K562 (cell line): ENCODE results near the gene ABCB9. TPM values are rescaled to one million over a fixed set of nuclear protein-coding genes. Genes with fewer than 3 reads are reported as not detected.
A peak's percentile ranks its signal among the peaks of the same experiment; 100 is the strongest.

Experiments used
- ATAC-seq: fragments of 200-7000 bp; cut with Tn5 transposase; 3 replicates; pipeline ENCODE4 v1.9.1; 2020; ENCODE audit warnings: moderate library complexity
- BruUV-seq: library from RNA; stranded (reverse); fragments of 400-500 nt; replicated peaks from 2 replicates; lab custom pipeline; 2021; lab: Mats Ljungman, UMichigan
- CTCF ChIA-PET: fragments of 300-600 bp; formaldehyde crosslinking; extraction: SDS; loops from one replicate; lab custom pipeline; 2021; ENCODE audit warnings: low intra/inter-chr PET ratio; lab: Yijun Ruan, JAX
- POLR2A ChIA-PET: fragments of 300-600, 350-650 bp; sonication (Branson Sonifier 250); formaldehyde crosslinking; extraction: SDS; loops from one replicate; lab custom pipeline; 2021; ENCODE audit warnings: antibody characterized with exemption, inconsistent platforms; lab: Yijun Ruan, JAX
- DNase-seq, 4 experiments: peaks; one replicate each; pipeline versions ENCODE4 v3.0.0 to v3.0.0-alpha.2; 2011 to 2018; ENCODE audit warnings: low spot score in 3 of 4, mixed read lengths in 3 of 4; ENCODE audit errors: extremely low read depth in 1 of 4
- FAIRE-seq: peaks from 2 replicates; lab custom pipeline; 2011; peaks lifted over from hg19 to GRCh38; lab: Jason Lieb, UNC
- H2AFZ ChIP-seq: 2 replicates; pipeline ENCODE4 v1.6.0; 2011; ENCODE audit warnings: low read depth, low read length, control low read depth, inconsistent platforms
- H3K27ac ChIP-seq: fragments of 200-600 bp; 3 replicates; pipeline ENCODE4 v1.8.0; 2011; ENCODE audit warnings: low read depth, mild to moderate bottlenecking, control low read depth, inconsistent platforms, low read length, moderate library complexity, mixed read lengths; ENCODE audit errors: extremely low read depth
- H3K27me3 ChIP-seq, 2 experiments: fragments of 300-600 bp in 1 of 2; 2 replicates in 1 of 2; 3 replicates in 1 of 2; pipeline versions ENCODE4 v1.6.0 to v1.8.0; 2011; ENCODE audit warnings: inconsistent platforms in 2 of 2, low read length in 2 of 2, mild to moderate bottlenecking in 1 of 2, mixed read lengths in 1 of 2, moderate library complexity in 1 of 2; ENCODE audit not compliant: control insufficient read depth in 2 of 2, insufficient read depth in 2 of 2
- H3K36me3 ChIP-seq: fragments of 300-600 bp; 3 replicates; pipeline ENCODE4 v1.8.0; 2011; ENCODE audit warnings: mild to moderate bottlenecking, low read length, inconsistent platforms; ENCODE audit not compliant: control insufficient read depth, insufficient read depth
- H3K4me1 ChIP-seq, 2 experiments: fragments of 200-600 bp in 1 of 2; replicated peaks in 1 of 2; 2 replicates in 1 of 2; 3 replicates in 1 of 2; pipeline versions ENCODE4 v1.5.1 to v1.8.0; 2011; ENCODE audit warnings: inconsistent platforms in 2 of 2, low read length in 2 of 2, mild to moderate bottlenecking in 1 of 2, mixed read lengths in 1 of 2, moderate library complexity in 1 of 2; ENCODE audit not compliant: control insufficient read depth in 2 of 2, insufficient read depth in 2 of 2
- H3K4me2 ChIP-seq: 2 replicates; pipeline ENCODE4 v1.6.1; 2011; ENCODE audit warnings: low read length, control low read depth, inconsistent platforms, mixed read lengths; ENCODE audit not compliant: insufficient read depth
- H3K4me3 ChIP-seq: fragments of 200-600 bp; sonication (generic), shearing (Covaris generic); 2 replicates; pipeline ENCODE4 v1.5.1; 2016; ENCODE audit warnings: control low read depth, inconsistent platforms
- H3K79me2 ChIP-seq: fragments of 200-600 bp; 3 replicates; pipeline ENCODE4 v1.8.0; 2011; ENCODE audit warnings: low read length, inconsistent platforms; ENCODE audit not compliant: control insufficient read depth, insufficient read depth
- H3K9ac ChIP-seq, 2 experiments: 2 replicates each; pipeline versions ENCODE4 v1.6.0 to v1.6.1; 2011; ENCODE audit warnings: low read depth in 2 of 2, low read length in 2 of 2, control low read depth in 1 of 2, inconsistent platforms in 1 of 2, mild to moderate bottlenecking in 1 of 2, mixed read lengths in 1 of 2; ENCODE audit not compliant: insufficient read depth in 1 of 2
- H3K9me1 ChIP-seq: one replicate; pipeline ENCODE4 v1.6.0; 2011; ENCODE audit warnings: inconsistent platforms, mild to moderate bottlenecking, low read length, moderate library complexity; ENCODE audit not compliant: control insufficient read depth, insufficient read depth
- H3K9me3 ChIP-seq: replicated peaks from 2 replicates; pipeline ENCODE4 v1.5.1; 2011; ENCODE audit warnings: low read depth, low read length, inconsistent platforms; ENCODE audit not compliant: control insufficient read depth, insufficient read depth
- H4K20me1 ChIP-seq: replicated peaks from 2 replicates; pipeline ENCODE4 v1.6.1; 2011; ENCODE audit warnings: low read length, inconsistent platforms, mixed read lengths; ENCODE audit not compliant: control insufficient read depth, insufficient read depth
- NFRKB ChIP-seq: fragments of 450-650 bp; IDR thresholded peaks from 2 replicates; pipeline ENCODE4 v1.6.1; 2016; ENCODE audit warnings: low read depth
- NR3C1 ChIP-seq: sonication (generic); formaldehyde crosslinking; IDR thresholded peaks from 2 replicates; pipeline ENCODE4 v1.8.1; 2022; ENCODE audit warnings: missing genetic modification reagents
- ZBTB33 ChIP-seq: sonication (generic); formaldehyde crosslinking; IDR thresholded peaks from 2 replicates; pipeline ENCODE4 v1.8.1; 2023; ENCODE audit warnings: mild to moderate bottlenecking, missing genetic modification reagents
- WGBS: fragments of 100-300 bp; shearing (Covaris generic); methylation state at CpG from one replicate; pipeline ENCODE4 v1.1.6; 2016; ENCODE audit warnings: low coverage, mixed read lengths; ENCODE audit not compliant: insufficient coverage; ENCODE audit errors: missing lambda C conversion rate; 5-methylcytosine and 5-hydroxymethylcytosine counted together
- in situ Hi-C: fragments of 300-500 bp; cut with MboI; formaldehyde crosslinking; loops from 4 replicates; pipeline ENCODE4 v1.15.0; 2018; ENCODE audit warnings: inconsistent platforms, mixed read lengths
- intact Hi-C: fragments of 100-400 bp; cut with micrococcal nuclease; formaldehyde crosslinking; loops from 2 replicates; pipeline ENCODE4 v1.14.2; 2022
- polyA plus RNA-seq, 8 experiments: library from polyadenylated mRNA; depleted of rRNA in 4 of 8; stranded (reverse) in 5 of 8; unstranded in 3 of 8; fragments of >200 nt; fragmentation: Nextera tagmentation in 2 of 8; fragmentation: Illumina TruSeq in 1 of 8; extraction: Ambion mirVana in 2 of 8; extraction: Trizol in 1 of 8; gene quantifications; 2 replicates each; pipeline versions ENCODE4 v1.2.1 to v1.2.3, GENCODE V29; 2011 to 2014; ENCODE audit warnings: inconsistent platforms in 1 of 8, missing spikeins in 1 of 8
- total RNA-seq, 7 experiments: library from RNA; depleted of rRNA in 6 of 7; stranded (reverse); fragments of >200 nt in 6 of 7; fragmentation: Illumina TruSeq in 2 of 7; extraction: Trizol in 2 of 7; gene quantifications; 2 replicates each; pipeline versions ENCODE4 v1.2.1 to v1.2.3, GENCODE V29; 2011 to 2021; ENCODE audit warnings: low replicate concordance in 1 of 7

Gene ABCB9
- total and polyA plus RNA-seq, 9 of the 15 experiments (the other 6 are each of a cell fraction or from before 2014, with no cell fraction given) = 0.20 to 12.6 (median 6.2) TPM

- ATAC-seq (no peak), DNase-seq (no peak), FAIRE-seq (no peak)
- in situ Hi-C loops = no loop called here
- ChIA-PET CTCF (no interaction called here), POLR2A (no interaction called here)
- Histone ChIP-seq H3K36me3 (no peaks in the 10 kb centered on the region), H3K9me1 (no peaks in the 10 kb centered on the region), H3K9ac (peak overlapping the region in 1 of 2 experiments; percentile 33; a peak in 1 of 4 replicates), H3K27me3 (no peaks in the 10 kb centered on the region), H3K4me3 (no peak overlapping the region), H3K79me2 (no peaks in the 10 kb centered on the region), H4K20me1 (no peaks in the 10 kb centered on the region), H3K27ac (no peak overlapping the region), H3K4me1 (peaks cover 12 to 48% of the 10 kb centered on the region in 2 experiments), H3K9me3 (no peaks in the 10 kb centered on the region), H3K4me2 (no peak overlapping the region), H2AFZ (no peak overlapping the region)
- WGBS = 71% methylated on average over 16 of the region's 20 CpGs
- no peak for TF ChIP-seq NR3C1 (CRISPR knock-in tag)
- TF ChIP-seq ZBTB33 (CRISPR knock-in tag) = 0 out of 2 replicates have a peak, but pooled peaks have one; percentile 20
- no peak for TF ChIP-seq NFRKB
- BruUV-seq = no TSS peak
- intact Hi-C loops = no loop called here
These were observed 29.4 kb upstream of the ABCB9 start for GRCh38 chr12:122995503-122996187.
